Ascending aorta (tissue), 2 donors: Measurements from ENCODE around the gene CDK17. TPM values are rescaled to one million over a fixed set of nuclear protein-coding genes. Genes with fewer than 3 reads are reported as not detected.
"Not testable (repeated sequence)": the region's sequence is repeated elsewhere in the genome, so short reads cannot be mapped to it uniquely, and the experiment has no call there.

Experiments
- DNase-seq, 2 donors: peaks; one replicate each; pipeline ENCODE4 v3.0.0-alpha.2; 2019; ENCODE audit warnings: low spot score in 2 of 2
- H3K27ac ChIP-seq, 2 donors: fragments of 200-600 bp; sonication (generic); one replicate each; pipeline ENCODE4 v1.5.1; 2016 to 2017; ENCODE audit warnings: mild to moderate bottlenecking in 1 of 2
- H3K27me3 ChIP-seq: fragments of 200-600 bp; sonication (generic); one replicate; pipeline ENCODE4 v1.5.1; 2017
- H3K36me3 ChIP-seq, 2 donors: fragments of 200-600 bp; sonication (generic); one replicate each; pipeline ENCODE4 v1.5.1; 2016
- H3K4me1 ChIP-seq, 2 donors: fragments of 200-600 bp; sonication (generic); one replicate each; pipeline ENCODE4 v1.5.1; 2016 to 2017; ENCODE audit warnings: mild to moderate bottlenecking in 1 of 2
- H3K4me3 ChIP-seq, 2 donors: fragments of 200-600 bp; sonication (generic); one replicate each; pipeline ENCODE4 v1.5.1; 2016 to 2017; ENCODE audit warnings: mild to moderate bottlenecking in 1 of 2
- H3K9me3 ChIP-seq, 2 donors: fragments of 200-600 bp; sonication (generic); one replicate each; pipeline ENCODE4 v1.5.1; 2016
- CTCF ChIP-seq, 3 experiments: fragments of 200-600 bp in 2 of 3; fragments of 450-650 bp in 1 of 3; sonication (generic) in 2 of 3; IDR thresholded peaks; one replicate each; pipeline ENCODE4 v1.5.1; 2016 to 2019; ENCODE audit warnings: antibody characterized with exemption in 3 of 3, mild to moderate bottlenecking in 1 of 3, moderate library complexity in 1 of 3
- intact Hi-C: fragments of 100-400 bp; cut with DNase I; formaldehyde crosslinking; loops from one replicate; pipeline ENCODE4 v1.15.1; 2023
- total RNA-seq: library from RNA; depleted of rRNA; stranded (reverse); fragments of >200 nt; gene quantifications from one replicate; pipeline ENCODE4 v1.1.0, GENCODE V29; 2016

CDK17 gene
- total RNA-seq, 1 donor from 2014 or later, result 49.7 TPM

GRCh38 chr12:96412431-96412830, 12.2 kb upstream of the CDK17 start:
- Histone ChIP-seq H3K36me3 (no peaks in the 10 kb centered on the region), H3K4me1 (no peaks in the 10 kb centered on the region), H3K27me3 (no peaks in the 10 kb centered on the region), H3K9me3 (no peaks in the 10 kb centered on the region), H3K4me3 (no peak overlapping the region), H3K27ac (no peak overlapping the region)
- DNase-seq, result no peak
- no peak for TF ChIP-seq CTCF (IDR thresholded peaks at IDR 0.05)
- intact Hi-C loops, result no loop called here

- intact Hi-C loops, result no loop called here
- H3K27ac ChIP-seq, result no peak overlapping the region
These were observed 9.5 kb upstream of the CDK17 start for GRCh38 chr12:96409731-96410130.

GRCh38 chr12:96408993-96409392, 8.8 kb upstream of the CDK17 start:
- Histone ChIP-seq H3K4me3 (no peak overlapping the region), H3K27me3 (no peaks in the 10 kb centered on the region), H3K4me1 (no peaks in the 10 kb centered on the region), H3K36me3 (no peaks in the 10 kb centered on the region), H3K9me3 (no peaks in the 10 kb centered on the region), H3K27ac (no peak overlapping the region)
- no peak for DNase-seq
- no peak for TF ChIP-seq CTCF (IDR thresholded peaks at IDR 0.05)
- intact Hi-C loops, result no loop called here

More at GRCh38 chr12:96409731-96410130, 9.5 kb upstream of the CDK17 start:
- TF ChIP-seq CTCF (IDR thresholded peaks at IDR 0.05), result no peak
- Histone ChIP-seq H3K36me3 (no peaks in the 10 kb centered on the region), H3K4me3 (no peak overlapping the region), H3K9me3 (no peaks in the 10 kb centered on the region), H3K27me3 (no peaks in the 10 kb centered on the region), H3K4me1 (no peaks in the 10 kb centered on the region)
- no peak for DNase-seq

GRCh38 chr12:96407429-96408097, 7.3 kb upstream of the CDK17 start:
- H3K9me3 ChIP-seq, DNase-seq, intact Hi-C loops, H3K4me1 ChIP-seq, H3K4me3 ChIP-seq, H3K36me3 ChIP-seq, H3K27me3 ChIP-seq, H3K27ac ChIP-seq: not testable (repeated sequence)

GRCh38 chr12:96404696-96405095, 4.5 kb upstream of the CDK17 start:
- DNase-seq, result no peak
- Histone ChIP-seq H3K27ac (no peak overlapping the region), H3K9me3 (no peaks in the 10 kb centered on the region), H3K4me3 (no peak overlapping the region), H3K27me3 (no peaks in the 10 kb centered on the region), H3K36me3 (no peaks in the 10 kb centered on the region), H3K4me1 (peaks cover 0 to 4% of the 10 kb centered on the region in 2 donors)
- intact Hi-C loops, result loop anchor here (5.0 kb wide), 4 partner anchors 108 to 503 kb away; partner anchors contain the start of gene NEDD1
- TF ChIP-seq CTCF (IDR thresholded peaks at IDR 0.05), result no peak

GRCh38 chr12:96403870-96404269, 3.6 kb upstream of the CDK17 start:
- Histone ChIP-seq H3K36me3 (no peaks in the 10 kb centered on the region), H3K4me1 (peaks cover 0 to 4% of the 10 kb centered on the region in 2 donors), H3K27ac (no peak overlapping the region), H3K4me3 (no peak overlapping the region), H3K9me3 (no peaks in the 10 kb centered on the region), H3K27me3 (no peaks in the 10 kb centered on the region)
- intact Hi-C loops, result loop anchor here (5.0 kb wide), 4 partner anchors 108 to 503 kb away; partner anchors contain the start of gene NEDD1
- TF ChIP-seq CTCF (IDR thresholded peaks at IDR 0.05), result no peak
- DNase-seq, result no peak

- DNase-seq, H3K27me3 ChIP-seq, H3K27ac ChIP-seq, H3K9me3 ChIP-seq, H3K4me3 ChIP-seq, H3K36me3 ChIP-seq: not testable (repeated sequence)
- peaks cover 0 to 13% of the 10 kb centered on the region in 2 donors for H3K4me1 ChIP-seq
- intact Hi-C loops, result loop anchor here (5.0 kb wide), 4 partner anchors 110 to 505 kb away; partner anchors contain the start of gene NEDD1
These were observed 2.3 kb upstream of the CDK17 start for GRCh38 chr12:96402522-96402921.
